Measurements from ENCODE around the gene S100Z.
"Not testable (repeated sequence)": the region's sequence is repeated elsewhere in the genome, so short reads cannot be mapped to it uniquely, and the experiment has no call there.

The S100Z gene

DNA sequence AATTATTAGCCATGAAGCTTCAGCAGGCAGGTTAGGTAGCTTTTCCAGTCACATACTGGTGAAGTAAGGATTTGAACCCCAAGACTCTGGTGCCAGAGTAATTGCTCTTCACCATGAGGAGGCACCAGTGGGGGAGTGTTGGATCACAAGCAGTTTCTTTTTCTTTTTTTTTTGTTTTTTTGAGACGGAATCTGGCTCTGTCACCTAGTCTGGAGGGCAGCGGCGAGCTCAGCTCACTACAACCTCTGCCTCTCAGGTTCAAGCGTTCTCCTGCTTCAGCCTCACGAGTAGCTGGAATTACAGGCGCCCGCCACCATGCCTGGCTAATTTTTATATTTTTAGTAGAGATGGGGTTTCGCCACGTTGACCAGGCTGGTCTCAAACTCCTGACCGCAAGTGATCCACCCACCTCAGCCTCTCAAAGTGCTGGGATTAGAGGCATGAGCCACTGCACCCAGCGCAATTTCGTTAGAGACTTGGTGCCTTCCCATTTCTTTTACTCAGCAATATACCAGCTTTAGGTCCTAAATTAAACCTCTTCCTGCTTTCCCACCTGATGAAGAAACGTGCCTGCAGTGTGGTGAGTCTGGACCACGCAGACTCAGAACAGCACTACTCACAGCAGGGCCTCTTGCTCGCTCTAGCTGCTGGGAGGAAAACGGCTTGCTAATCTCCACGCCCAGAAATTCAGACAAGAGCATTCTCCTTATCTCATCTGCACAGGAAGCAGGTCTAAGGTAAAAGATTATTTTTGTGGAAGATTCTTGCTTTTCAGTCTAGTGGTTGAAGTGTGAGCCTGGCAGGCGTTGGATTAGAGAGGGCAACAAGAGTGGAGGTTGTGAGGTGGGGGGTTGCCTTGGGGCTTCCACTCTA lies at the start of gene S100Z:
Gene S100Z (plus strand): TSS at position 596 of the 873 bp plus-strand sequence. CDS start 25,346 bp downstream, outside the sequence.
- DNase-seq, result no peak

DNA sequence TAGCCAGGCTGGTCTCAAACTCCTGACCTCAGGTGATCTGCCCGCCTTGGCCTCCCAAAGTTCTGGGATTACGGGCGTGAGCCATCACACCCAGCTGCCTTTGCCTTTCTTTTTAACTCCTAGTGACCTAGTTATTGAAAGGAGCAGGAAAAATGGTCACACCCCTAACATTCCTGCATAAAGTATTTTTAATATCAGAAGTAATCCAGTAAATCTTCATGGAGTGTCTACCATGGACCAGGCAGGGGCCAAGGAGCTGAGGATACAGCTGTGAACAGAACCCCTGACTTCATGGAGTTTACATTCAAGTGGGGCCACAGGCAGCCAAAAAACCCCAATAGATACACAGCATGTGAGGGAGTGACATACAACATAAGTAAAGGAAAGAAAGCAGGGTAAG lies 49.2 kb upstream of the S100Z start:
- DNase-seq, result no peak

DNA sequence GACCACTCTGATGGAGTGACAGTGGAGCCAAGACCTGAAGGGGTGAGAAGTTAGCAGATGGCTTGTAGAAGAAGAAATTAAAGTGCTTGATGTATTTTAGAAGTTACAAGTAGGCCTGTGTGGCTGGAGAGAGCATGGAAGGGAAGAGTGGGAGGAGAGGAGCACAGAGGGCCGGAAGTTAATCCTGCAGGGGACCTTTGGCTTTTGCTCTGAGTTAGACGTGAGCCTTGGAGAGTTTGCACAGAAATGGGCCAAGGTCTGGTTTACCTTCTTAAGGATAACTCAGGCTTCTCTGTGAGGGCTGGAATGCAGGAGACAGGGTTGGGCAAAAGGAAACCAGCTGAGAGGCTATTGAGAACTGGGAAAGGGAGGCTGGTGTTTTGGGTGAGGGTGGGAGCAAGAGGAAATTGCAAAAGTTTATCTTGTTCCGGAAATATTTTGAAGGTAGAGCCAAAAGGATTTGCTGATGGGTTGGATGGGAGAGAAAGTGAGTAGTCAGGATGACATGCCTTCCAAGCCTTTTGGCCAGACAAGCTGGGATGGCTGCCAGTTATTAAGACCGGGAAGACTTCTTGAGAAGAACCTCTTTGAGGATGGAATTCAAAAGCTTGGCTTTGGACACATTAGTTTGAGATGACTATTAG lies 48.5 kb upstream of the S100Z start:
- no peak for DNase-seq

DNA sequence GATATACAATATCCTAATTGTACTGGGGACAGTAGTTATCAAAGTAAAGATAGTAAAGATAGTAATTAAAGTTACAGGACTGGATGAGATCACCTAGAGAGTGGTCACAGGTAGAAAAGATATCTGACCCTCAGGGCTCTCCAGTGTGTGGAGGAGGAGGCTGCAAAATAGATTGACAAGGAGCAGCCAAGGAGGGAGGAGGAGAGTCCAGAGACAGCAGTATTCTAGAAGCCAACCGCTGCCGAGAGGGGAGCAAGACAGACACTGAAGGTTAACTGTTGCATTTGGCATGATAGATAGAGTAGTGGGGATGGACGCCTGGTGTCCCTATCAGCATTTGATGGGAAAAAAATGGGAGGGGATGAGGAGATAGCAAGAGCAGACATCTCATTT lies 48.0 kb upstream of the S100Z start:
- no peak for DNase-seq

DNA sequence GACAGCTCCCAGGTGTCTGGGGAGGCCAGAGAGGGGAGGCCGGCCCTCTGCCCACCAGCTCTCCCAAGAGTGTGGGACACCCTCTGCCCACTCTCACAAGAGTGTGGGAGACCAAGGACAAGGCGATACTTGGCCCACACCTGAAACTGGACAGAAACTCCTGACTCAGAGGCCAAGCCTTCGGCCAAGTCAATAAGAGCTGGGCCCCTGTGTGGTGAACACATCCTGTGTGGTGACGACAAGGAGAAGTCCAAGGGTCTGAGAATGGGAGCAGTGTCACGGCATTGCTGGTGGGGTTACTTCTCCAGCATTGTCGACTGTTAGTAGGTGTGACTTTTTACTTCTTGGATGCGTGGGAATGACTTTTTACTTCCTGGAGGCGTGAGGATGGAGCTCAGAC lies 45.5 kb upstream of the S100Z start:
- no peak for DNase-seq

DNA sequence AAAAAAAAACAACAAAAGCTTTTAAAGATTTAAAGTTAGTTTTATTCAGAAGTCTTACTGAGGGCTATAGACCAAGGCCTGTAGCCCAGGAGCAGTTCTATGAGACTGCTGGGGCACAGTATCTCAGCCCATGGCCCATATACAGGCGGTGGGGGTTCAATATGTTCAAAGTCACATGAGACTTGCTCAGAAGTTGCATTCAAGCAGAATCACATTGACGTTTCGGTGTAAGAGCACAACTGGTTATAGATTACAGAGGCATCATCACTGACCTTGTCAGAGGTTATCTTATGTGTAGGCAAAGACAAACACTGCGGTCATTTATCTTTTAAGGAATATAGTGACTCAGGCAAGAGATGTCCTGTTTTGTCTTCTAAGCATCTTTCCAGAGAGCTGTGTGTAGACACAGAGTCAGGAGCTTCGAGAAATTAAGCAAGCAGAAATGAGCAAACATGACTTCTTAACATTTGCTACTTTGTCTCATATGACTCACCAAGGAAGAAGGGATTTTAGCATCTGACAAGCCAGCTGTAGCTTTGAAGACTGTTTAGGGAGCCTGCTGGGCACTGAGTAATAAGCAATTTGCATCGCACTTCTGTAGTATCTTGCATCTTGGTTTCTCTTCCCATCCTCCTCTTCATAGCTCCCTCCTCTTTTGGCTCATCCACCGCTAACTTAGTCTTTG lies 43.9 kb upstream of the S100Z start:
- DNase-seq, result no peak

DNA sequence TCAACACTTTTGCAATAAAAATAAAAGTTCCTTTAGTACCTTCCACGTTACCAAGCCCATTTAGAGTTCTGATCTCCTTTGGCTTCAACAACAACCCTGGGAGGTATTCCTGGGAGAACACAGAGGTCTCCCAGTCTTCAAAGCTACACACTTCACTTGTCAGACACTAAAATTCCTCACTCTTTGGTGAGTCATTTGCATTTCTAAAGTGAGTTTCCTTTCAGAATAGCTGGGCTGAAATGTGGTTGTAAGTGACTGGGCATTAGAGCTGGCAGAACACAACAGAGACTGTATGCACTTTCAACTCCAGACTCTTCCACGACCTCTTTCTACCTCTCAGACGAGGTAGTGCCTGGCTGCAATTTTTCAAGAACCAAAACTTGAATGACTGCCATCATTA lies 42.5 kb upstream of the S100Z start:
- no peak for DNase-seq

DNA sequence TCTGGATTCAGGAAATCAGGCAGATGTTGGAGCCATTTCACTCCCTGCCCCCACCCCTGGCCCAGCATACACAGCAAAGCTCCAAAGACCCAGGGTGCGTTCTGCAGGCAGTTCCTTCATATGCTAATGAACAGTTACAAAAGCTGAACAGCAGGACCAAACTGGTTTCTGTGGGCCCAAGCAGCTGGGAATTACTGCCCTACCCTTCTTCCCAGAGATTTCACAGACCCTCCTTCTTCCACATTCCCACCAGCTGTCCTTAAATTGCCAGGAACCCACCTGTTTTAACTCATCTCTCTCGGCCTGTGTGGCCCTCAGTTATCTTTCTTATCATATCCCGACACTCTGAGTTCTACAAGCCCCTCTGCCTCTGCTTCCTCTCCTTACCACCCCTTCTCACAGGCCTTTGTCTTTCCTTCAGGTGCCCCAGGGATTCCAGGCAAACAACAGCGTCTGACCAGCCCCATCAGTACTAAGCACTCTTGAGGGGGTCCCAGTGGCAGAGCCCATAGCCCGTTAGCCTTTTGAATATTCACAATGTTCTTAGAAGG lies 41.6 kb upstream of the S100Z start:
- peak; percentile 49 for DNase-seq

DNA sequence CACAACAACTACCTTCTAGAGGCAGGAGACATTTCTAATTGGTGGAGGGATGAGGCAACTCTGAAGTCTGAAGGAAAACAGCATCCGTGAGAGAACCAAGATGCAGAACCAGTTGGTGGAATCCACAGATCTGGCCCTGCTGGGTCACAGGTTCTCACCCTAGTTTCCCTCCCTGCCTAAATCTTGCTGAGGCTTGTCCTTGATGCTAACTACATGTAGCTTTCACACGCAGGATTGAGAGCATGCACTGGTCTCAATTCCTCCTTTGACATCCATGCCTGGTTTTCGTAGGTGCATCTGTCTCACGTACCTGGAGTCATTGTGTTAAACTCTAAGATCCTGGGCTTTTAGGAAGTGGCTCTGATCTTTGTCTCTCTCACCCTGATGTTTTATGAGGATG lies 40.7 kb upstream of the S100Z start:
- DNase-seq, result no peak

DNA sequence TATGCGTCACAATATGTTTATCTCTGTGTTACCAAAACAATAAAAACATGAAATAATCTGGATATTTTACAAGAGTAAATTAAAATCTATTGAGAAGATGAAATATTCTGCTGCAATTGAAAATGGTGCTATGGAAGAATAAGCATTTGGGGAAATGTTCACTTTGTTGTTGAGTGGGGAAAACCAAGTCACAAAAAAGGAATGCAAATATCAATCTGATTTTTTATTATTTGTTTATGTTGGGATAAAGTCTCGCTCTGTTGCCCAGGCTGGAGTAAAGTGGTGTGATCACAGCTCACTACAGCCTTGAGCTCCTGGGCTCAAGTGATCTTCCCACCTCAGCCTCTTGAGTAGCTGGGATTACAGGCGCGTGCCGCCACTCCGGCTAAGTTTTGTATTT lies 39.6 kb upstream of the S100Z start:
- DNase-seq, result no peak

DNA sequence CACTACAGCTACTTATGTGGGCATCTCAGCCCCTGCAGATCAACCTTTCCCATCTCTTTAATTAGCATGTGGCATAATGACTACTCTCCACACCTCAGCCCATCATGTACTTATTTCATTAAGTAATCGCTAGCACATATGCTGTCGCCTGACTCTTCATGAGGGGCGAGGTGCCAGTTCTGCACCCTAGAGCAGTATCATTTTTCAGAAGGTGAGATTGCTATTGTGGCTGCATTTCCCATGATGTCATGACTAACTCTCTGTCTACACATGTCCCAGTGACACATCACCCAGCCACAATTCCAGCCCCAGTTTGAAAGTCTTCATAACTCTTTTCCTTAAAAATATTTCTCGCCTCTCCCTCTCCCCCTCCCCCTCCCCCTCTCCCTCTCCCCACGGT lies 38.6 kb upstream of the S100Z start:
- DNase-seq, result peak; percentile 73

DNA sequence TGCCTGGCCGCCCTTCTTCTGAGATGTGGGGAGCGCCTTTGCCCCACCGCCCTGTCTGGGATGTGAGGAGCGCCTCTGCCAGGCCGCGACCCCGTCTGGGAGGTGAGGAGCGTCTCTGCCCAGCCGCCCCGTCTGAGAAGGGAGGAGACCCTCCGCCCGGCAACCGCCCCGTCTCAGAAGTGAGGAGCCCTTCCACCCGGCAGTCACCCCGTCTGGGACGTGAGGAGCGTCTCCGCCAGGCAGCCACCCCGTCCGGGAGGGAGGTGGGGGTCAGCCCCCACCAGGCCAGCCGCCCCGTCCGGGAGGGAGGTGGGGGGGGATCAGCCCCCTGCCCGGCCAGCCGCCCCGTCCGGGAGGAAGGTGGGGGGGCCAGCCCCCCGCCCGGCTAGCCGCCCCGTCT lies 37.6 kb upstream of the S100Z start:
- DNase-seq, result not testable (repeated sequence)

DNA sequence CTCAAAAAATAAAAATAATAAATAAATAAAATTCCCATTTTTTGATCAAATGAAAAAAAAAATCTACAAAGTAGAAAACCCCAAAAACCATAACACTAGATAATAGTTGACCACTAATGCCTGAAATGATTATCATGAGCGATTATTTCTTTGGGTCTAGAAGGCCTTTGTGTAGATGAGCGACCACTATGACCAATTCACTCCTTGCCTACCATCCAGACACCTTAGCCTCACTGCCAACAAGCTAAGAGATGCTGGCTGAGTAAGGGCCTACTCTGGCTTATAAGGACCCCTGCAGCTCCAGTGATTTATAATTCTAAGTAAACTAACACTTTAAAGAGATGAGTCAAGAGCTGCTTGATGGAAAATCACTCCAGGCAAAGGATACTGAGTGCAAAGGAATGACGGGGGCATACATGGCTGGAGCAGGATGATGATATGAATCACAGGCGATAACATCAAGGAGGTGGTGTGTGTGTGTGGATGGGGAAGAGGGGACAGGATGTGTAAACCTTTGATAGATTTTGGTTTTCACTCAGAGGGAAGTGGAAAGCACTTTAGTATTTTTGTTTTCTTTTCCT lies 35.7 kb upstream of the S100Z start:
- DNase-seq, result no peak

DNA sequence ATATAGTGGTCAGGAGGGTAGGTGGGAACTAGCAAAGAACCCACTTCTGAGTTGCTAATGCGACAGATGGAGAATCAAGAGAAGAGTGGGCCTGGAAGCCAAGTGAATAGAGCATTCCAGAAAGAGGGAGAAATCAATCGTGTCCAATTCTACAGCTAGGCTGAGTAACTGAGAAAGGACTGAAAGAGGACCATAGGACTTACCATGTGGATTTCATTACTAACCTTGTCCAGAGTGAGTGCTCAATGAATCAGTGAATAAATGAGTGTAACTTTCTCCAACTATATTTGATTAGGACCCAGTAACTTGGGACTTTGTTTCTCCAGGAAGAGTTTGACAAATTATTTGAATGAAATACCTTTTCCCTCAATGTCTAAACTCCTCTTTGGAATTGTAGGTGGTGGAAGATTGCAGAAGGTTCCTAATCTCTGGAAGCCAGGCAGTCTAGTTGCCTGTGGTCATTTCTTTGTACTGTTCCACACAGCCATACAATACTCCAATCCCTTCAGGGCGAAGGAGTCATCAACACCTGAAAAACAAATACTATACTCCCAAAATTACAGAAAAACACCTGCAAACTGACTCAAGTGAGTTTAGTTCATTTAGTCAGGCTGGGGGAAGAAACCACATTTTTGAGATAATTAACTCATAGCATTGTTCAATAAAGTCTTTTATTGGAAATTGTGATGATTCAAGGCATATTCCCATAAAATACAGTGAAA lies 33.5 kb upstream of the S100Z start:
- no peak for DNase-seq

DNA sequence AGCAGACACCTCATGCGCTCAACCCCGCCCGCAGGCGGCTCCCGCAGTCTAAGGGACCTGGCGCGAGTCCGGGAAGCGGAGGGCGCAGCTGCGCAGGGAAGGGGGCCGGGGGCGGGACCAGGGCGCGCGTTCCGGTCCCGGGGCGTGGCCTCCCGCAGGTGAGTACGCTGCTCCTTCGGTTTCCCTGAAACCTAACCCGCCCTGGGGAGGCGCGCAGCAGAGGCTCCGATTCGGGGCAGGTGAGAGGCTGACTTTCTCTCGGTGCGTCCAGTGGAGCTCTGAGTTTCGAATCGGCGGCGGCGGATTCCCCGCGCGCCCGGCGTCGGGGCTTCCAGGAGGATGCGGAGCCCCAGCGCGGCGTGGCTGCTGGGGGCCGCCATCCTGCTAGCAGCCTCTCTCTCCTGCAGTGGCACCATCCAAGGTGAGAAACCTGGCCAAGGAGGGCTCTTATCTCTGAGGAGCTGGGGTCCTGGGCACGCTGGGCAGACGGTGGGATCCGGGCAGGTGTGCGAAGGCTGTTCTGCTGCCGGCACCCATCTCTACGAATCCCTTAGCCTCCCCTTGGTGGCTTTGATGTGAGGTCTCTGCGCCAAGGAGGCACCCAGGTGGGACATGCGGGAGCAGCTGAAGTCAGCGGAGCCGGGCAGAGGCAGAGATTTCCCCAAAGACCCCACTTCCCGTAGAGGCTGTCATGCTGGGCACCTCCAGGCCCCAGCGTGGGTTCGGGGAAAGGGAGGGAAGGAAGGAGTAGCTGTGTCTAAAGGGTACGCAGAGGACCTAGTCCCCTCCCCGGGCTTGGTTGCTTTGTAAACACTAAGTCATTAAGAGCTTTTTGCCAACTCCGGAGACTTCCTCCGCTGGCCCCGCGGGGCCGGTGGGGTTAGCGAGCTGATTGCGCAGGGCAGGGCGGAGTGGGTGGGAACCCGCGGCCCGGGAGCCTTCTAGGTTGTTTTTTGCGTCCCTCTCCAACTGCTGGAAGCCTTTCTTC lies 30.7 kb upstream of the S100Z start, which contains the start of gene F2RL1:
Gene F2RL1 (plus strand): TSS at position 187 of the 988 bp plus-strand sequence. CDS start 153 bp downstream, at position 340.
- DNase-seq, result no peak

DNA sequence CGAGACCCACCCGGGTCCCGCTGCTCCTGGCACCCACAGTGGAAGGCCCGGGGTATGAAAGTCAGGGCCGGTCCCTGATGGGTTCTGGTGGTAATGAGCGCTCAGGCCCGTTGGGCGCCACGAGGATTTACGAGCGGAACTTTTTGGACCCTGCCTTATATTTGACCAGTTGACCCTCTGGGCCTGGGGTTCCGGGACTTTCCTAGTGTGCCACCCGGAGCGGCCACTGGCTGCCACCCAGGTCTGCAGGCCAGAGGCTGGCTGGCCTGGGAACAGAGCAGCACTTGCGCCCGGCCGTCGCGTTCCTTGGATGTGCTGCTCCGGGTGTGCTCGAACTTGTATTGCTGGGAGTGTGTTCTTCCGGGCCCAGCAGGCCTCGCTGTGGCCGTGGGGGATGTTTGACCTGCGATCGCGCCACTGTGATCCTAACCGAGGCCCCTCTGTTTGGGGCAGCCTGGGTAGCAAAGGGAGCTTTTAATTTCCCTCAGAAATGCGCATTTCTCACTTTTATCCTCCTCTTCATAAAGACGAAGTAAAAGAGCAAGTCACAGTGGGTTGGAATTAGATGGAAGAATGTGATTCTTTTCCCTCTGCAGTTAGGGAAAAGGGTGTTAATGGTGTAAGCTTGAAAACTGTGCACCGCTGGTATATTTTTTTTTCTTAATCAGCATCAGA lies 29.8 kb upstream of the S100Z start:
- DNase-seq, result no peak

DNA sequence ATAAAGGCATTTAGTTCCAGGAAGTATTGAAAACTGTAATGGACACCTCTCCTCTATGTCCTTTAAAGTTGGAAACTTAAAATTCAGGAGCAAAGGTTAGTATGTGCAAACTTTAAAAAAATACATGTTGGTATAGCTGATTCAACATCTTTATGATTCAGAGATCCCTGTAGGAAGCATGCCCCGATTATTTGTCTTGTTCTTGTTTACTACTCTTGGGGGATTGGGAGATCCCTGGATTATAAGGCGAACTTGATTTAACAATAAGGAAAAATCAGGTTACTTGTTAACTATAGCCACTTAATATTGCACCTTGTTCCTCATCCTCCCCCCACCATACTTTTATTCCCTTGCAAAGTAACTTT lies 29.3 kb upstream of the S100Z start:
- no peak for DNase-seq

DNA sequence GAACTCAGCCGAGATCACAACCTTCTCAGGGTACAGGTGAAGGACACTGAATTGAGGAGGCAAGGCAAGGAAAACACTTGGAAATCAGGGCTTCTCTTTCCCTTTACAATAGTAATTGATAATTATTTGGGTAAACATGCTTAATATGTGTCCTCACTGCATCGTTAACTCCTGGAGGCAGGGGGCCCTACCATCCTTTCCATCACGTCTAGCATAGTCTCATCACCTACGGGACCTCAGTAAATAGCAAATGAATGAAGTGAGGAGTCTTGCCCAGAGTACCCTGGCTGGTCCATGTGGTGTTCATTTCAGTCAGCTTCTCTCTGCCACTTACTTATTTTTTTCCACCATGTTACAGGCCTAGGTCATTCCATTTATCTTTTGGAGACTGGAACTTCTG lies 28.7 kb upstream of the S100Z start:
- DNase-seq, result no peak

DNA sequence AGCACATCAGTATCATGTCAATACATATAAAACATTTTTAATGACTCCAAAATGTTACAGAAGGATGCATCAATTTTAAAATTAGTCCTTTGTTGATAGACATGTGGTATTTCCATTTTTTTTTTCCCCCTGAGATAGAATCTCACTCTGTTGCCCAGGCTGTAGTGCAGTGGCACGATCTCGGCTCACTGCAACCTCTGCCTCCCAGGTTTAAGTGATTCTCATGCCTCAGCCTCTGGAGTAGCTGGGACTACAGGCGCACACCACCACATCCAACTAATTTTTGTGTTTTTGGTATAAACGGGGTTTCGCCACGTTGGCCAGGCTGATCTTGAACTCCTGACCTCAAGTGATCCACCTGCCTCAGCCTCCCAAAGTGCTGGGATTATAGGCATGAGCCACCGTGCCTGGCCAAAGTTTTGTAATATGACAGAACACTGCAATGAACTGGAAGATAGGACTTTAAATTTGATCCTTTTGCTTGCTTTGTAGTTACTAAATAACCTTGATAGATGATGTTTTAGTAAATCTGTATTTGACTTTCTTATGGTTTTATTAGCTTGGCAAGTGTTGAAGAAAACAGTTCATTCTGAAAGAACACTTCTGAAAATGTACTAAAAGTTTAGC lies 27.6 kb upstream of the S100Z start:
- not testable (repeated sequence) for DNase-seq

DNA sequence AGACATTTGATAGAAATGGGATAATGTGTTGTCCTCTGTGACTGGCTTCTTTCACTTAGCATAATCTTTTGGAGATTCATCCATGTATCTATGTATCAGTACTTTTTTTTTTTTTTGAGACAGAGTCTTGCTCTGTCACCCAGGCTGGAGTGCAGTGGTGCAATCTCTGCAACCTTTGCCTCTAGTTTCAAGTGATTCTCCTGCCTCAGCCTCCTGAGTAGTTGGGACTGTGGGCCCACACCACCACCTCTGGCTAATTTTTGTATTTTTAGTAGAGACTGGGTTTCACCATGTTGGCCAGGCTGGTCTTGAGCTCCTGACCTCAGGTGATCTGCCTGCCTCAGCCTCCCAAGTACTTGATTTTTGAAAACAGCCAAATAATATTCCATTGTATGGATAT lies 23.4 kb upstream of the S100Z start:
- DNase-seq, result not testable (repeated sequence)
